Measurements from ENCODE around the gene PLEKHA4.
"Not testable (repeated sequence)": the region's sequence is repeated elsewhere in the genome, so short reads cannot be mapped to it uniquely, and the experiment has no call there.

The PLEKHA4 gene

DNA sequence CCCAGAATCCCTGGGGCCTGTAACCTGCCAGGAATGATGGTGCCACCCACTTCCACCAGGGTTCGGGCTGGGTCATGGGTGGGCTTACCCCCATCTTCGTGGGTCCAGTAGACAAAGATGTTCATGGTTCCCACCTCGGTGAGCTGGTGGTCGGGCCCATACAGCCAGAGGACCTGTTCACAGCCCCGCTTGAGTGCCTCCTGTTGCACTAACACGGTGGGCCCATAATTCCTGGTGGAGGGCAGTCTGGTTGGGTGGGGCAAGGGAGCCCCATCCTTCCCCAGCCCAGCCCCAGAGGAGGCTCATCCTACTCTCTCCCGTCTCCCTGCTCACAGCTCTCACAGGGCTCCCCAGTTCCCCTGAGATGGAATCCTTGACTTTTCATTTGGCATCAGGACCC lies 71.3 kb downstream of the PLEKHA4 start:
- no peak for DNase-seq (ENCODE audit: low spot score)

DNA sequence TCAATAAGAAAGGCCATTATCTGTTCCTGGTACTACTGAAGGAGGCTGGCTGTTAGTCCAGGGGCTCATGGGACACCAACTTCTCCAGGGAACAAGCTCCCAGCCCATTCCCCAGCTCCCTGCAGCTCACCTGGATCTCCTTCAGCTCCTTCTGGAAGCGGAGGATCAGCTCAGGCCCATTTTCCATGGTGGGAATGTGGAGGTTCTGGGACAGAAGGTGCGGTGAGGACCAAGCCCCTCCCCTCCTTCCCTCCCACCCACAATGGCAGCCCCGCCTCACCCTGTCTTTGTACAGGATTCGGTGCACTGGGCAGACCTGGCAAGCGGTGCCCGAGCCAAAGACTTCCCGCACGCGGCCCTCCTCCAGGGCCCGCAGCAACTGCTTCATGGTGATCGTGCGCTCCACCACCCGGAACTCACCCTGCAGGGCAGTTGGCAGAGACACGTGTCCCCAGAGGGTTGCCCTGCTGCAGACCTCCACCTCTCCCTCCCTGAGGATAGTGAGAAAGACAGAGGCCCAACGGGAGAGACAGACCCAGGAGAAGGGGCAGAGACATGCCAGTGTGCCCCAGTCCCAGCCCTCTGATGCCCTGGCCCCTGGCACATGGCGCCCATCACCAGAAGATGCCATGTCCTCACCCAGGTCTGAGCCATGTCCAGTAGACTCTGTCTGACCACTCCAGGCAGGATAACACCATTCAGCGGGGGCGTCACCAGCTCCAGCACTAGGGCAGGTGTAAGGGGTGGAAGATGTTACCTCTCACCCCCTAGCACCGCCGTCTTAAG lies 71.9 kb downstream of the PLEKHA4 start:
- DNase-seq (ENCODE audit: low spot score): no peak

DNA sequence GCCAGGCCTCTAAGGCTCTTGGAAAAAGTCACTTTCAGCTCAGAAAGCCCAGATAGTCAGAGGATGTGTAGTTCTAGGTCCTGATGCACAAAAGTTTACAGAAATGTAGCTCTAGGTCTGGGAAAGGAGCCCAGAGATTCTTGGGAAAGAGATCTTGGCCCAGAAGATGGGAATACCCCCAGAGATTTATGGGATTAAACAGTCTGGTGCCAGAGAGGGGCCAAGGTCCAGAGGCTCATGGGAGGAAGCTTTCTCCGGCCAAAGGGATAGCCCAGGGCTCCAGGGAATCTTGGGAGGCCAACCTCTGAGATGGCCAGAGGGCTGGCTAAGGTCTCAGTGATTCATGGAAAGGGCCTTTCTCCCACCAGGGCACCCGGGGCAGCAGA lies 72.7 kb downstream of the PLEKHA4 start:
- DNase-seq (ENCODE audit: low spot score): no peak

DNA sequence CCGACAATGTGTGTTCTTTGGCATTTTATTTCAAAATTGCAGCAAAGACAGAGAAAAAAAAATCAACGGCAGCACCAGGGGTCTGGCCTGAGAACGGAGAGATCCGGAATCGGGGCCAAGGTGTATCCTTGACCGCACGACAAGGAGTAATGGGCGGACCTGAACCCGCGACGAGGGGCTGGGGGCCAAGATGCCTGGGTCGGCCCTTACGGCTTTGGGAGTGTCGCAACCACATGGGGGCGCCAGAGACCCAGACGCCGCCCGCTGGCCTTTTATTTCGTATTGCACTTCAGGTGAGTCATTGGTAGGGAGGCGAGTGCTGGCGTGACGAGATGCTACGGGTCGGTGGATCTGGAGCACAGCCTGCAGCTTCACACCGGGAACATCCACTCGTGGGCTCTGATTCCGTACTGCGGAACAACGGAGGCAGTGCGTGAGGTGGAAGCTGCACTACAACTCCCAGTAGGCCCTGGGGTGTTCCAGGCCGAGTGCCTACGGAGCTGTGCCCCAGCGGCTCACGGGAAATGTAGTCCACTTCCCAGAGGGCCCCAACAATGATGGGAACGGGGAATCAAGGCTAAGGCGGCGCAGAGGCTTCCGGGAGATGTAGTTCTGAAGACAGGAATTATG lies 73.2 kb downstream of the PLEKHA4 start:
- peak; percentile 85 for DNase-seq (ENCODE audit: low spot score)

DNA sequence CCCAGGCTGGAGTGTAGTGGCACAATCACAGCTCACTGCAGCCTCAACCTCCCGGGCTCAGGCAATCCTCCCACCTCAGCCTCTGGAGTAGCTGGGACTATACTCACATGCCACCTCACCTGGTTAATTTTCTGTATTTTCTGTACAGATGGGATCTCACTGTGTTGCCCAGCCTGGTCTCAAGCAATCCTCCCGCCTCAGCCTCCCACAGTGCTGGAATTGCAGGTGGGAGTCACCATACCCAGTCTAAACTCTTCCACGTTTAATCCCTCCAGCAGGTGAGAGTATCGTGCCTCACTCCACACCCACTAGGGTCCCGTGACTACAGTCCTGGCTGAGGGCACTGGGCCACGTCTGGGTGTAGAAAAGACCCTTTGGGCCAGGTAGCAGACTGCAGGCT lies 74.1 kb downstream of the PLEKHA4 start:
- DNase-seq (ENCODE audit: low spot score): no peak

DNA sequence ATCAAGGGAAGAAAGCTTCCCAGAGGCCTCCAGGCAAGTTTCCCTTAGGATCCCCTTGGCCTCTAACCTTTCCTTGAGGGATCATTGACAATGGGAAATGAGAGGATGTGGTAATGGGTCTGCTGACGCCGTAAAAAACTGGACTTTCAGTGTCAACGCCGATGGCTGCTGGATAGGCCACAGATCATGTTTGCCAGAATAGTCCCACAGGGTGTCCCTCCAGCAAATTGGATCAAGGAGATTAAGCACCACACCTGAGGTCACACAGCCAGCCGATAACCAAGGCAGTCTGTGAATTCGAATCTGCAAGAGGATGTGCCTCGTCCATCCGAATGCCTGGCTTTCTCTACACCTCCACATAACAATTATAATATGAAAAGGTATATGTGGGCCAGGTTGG lies 75.1 kb downstream of the PLEKHA4 start:
- DNase-seq (ENCODE audit: low spot score): no peak

DNA sequence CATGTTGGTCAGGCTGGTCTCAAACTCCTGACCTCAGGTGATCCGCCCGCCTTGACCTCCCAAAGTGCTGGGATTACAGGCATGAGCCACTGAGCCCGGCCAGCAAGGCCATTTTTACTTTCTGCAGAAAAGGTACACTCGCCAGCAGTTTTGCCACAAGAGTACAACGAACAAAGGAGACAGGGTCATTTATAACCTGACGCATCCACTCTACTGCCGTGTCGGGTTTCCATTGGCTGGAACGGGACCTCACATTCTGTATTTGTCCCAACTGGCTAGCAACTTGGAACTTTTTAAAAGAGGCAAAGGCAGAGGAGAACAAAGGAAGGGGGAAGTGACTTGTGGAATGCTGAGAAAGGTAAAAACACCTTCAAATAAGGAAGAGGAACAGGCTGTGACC lies 81.1 kb downstream of the PLEKHA4 start:
- DNase-seq (ENCODE audit: low spot score): not testable (repeated sequence)

Measured in CD4-positive, alpha-beta T cell treated with Interleukin-6 at 100 ng/mL for 8 hours (primary cell).